ENCODE data around the gene COASY.
A peak's percentile ranks its signal among the peaks of the same experiment; 100 is the strongest.

The COASY gene

DNA sequence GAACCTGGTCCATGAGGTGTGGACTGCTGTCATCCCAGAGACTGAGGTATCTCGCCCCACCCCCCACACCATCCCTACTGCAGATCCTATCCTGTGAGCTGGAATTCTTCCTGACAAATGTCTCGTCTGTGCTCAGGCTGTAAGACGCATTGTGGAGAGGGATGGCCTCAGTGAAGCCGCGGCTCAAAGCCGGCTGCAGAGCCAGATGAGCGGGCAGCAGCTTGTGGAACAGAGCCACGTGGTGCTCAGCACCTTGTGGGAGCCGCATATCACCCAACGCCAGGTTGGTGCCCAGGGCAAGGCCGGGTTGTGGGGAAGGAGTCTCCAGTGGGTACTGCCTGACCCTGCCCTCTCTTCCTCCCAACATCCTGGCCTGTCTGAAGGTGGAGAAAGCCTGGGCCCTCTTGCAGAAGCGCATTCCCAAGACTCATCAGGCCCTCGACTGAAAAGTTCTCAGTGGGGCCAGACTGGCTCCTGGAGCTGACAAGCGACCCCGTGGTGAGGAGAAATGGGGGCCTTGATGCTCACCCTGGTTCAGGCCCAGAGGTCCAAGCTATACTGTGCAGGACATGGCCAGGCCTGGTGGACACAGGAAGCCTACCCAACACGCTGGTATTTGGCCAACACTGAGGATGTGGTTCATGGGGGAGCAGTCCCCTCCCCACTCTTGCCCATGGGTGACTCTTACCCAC is 3.7 kb downstream of the COASY start:
- Mint-ChIP-seq H3K4me3 (peak overlapping the region; percentile 93), H3K4me1 (peaks cover 62% of the 10 kb centered on the region), H3K27me3 (peaks cover 12% of the 10 kb centered on the region), H3K36me3 (peaks cover 49% of the 10 kb centered on the region), H3K27ac (peak overlapping the region; percentile 95), H3K9me3 (no peaks in the 10 kb centered on the region)
- no peak for DNase-seq
- CTCF ChIA-PET = interaction anchor here (1.0 kb wide), 1 partner anchor 13 kb away, joined by 3 read pairs; no protein-coding TSS in a partner anchor

DNA sequence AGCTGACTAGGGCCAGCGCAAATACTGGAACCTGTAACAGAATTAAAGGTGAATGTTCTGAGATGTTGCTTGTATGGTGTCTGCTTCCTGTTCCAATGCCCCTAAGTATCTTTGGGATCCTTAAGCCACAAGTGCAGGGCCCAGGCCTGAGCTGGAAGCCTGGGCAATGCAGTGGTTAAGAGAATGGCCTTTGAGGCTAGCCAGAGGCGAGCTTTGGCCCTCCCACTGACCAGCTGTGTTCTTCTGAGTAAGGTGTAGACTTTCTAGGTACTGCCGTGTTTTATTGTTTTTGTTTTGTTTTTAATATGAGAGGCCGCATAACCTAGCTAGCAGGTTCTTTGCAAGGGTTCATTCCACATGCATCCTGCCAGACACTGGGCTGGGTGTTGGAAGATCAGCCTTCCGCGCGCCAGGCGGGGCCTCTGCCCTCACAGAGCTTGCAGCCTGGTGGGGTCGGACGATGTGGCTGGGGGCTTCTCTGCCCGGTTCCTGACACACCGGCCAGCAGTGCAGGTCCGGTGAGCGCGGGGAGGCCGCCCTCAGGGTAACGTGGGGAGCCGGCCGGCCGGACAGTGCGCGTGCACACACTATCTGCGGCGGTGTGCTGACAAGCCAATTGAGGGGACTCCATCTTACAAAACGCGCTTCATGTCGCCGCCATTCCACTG is 4.4 kb downstream of the COASY start:
- peaks cover 64% of the 10 kb centered on the region for H3K4me1 Mint-ChIP-seq
- H3K4me3 Mint-ChIP-seq = peak overlapping the region; percentile 93
- no peaks in the 10 kb centered on the region for H3K9me3 Mint-ChIP-seq
- H3K36me3 Mint-ChIP-seq = peaks cover 55% of the 10 kb centered on the region
- DNase-seq = no peak
- CTCF ChIA-PET = interaction anchor here (1.0 to 2.7 kb wide), 2 partner anchors 12 kb away, joined by 3 to 20 read pairs; partner anchors contain the start of gene PSMC3IP
- peaks cover 12% of the 10 kb centered on the region for H3K27me3 Mint-ChIP-seq
- H3K27ac Mint-ChIP-seq = peak overlapping the region; percentile 95

DNA sequence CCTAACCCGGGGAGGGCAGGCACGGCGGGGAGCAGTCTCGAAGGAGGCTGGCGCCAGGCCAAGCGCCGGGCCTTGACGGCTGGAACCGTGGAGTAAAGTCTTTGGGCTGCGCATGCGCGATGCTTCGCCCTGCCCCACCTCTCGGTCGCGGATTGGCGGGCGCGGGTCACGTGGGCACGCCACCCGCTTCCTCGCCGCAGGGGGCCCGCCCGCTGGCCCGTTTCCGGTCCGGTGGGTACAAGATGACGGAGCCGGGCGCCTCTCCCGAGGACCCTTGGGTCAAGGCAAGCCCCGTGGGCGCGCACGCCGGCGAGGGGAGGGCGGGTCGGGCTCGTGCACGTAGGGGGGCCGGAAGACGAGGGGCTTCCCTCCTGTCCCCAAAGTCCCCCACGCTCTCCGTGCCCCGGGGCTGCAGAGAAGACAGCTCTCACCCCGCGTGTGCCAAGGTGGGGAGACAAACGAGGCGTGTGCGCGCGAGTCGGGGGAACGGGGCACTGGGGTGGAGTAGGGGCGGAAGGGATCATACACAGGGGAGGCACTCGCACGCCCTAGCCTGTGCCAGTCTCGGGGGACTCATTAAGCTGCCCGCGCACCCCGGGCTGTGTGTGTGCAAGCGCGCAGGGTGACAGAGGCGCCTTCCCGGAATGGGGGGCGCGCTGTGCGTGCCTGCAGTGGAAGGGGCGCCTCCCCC is 5.1 kb downstream of the COASY start, which contains the start of gene MLX:
Gene MLX, plus strand, starts transcription at position 218 of the 691 bp plus-strand sequence. Its CDS starts 25 bp downstream, at position 243.
- Mint-ChIP-seq H3K27me3 (peaks cover 6% of the 10 kb centered on the region), H3K27ac (peak within 1 kb of the TSS; percentile 95), H3K36me3 (peaks cover 58% of the 10 kb centered on the region), H3K4me1 (peaks cover 61% of the 10 kb centered on the region), H3K4me3 (peak within 1 kb of the TSS; percentile 93), H3K9me3 (no peaks in the 10 kb centered on the region)
- CTCF ChIA-PET = interaction anchor here (1.0 to 2.7 kb wide), 2 partner anchors 11 to 37 kb away, joined by 3 to 20 read pairs; partner anchors contain the start of gene PSMC3IP
- DNase-seq = peak; percentile 94

- Mint-ChIP-seq H3K4me3 (peak overlapping the region; percentile 93), H3K27me3 (no peaks in the 10 kb centered on the region), H3K4me1 (peaks cover 53% of the 10 kb centered on the region), H3K9me3 (no peaks in the 10 kb centered on the region), H3K36me3 (peaks cover 68% of the 10 kb centered on the region), H3K27ac (peak overlapping the region; percentile 62)
- CTCF ChIA-PET = interaction anchor here (2.7 kb wide), 1 partner anchor 10 kb away, joined by 20 read pairs; the partner anchor contains the start of gene PSMC3IP
- DNase-seq = no peak
Observed at GRCh38 chr17:42568341-42569111, 6.6 kb downstream of the COASY start.

DNA sequence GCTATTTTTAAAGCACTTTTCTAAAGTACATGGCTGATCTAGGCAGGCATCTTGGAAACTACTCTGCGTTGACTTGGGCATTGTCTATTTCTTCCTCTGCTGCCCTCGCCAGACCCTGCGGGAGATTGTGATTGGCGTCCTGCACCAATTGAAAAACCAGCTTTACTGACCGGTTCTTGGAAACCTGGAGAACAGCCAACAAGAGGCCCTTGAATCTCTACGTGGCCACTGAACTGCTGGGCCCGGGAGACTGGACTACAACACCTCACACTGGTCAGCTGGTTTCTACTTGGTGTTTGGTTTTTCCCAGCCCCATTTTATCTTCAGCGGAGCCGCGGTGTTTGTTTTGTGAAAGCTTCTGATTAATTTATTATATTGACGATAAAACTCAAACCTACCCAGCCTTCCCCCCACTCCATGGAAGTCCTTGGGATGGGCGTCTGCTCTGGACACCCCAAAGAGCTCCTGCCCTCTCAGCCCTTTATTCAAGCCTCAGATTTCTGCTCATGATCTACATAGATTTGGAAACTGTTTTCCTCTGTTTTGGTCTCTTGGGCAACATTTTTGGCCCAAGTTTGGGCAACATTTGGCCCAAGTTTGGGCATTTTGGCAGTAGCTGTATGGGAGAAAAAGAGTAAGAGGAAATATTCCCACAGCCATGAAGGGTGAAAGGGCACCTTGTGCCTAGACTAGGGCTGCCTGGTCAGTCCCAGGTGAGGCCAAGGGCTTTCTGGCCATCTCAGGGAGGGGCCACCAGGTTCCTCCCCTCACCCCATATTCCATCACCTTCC is 9.7 kb downstream of the COASY start:
- H3K4me1 Mint-ChIP-seq = peaks cover 57% of the 10 kb centered on the region

DNA sequence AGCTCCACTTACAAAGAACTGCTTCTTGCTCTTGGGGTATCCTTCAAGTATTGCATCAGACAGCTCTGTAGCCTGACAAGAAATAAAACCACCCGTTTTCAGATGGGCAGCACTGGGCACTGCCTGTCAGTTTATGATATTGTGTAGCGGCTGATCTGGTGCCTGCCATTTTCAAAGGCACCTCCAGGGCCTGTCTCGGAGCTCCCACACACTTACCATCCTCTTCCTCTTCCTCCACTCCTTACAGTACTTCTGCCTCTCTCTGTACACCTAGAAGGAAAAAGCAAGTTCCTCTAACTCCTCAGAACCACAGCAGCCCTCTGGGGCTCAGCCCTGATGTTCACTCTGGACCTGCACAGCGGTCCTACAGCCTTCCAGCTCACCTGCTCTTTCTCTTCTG is 11.1 kb downstream of the COASY start:
- Mint-ChIP-seq H3K27ac (peak overlapping the region; percentile 54), H3K9me3 (no peaks in the 10 kb centered on the region), H3K27me3 (no peaks in the 10 kb centered on the region), H3K4me3 (no peak overlapping the region), H3K36me3 (peaks cover 73% of the 10 kb centered on the region), H3K4me1 (peaks cover 61% of the 10 kb centered on the region)
- CTCF ChIA-PET = no interaction called here
- DNase-seq = no peak

More for the DNA sequence above, 9.7 kb downstream of the COASY start:
- no peak overlapping the region for H3K27ac Mint-ChIP-seq
- no peaks in the 10 kb centered on the region for H3K9me3 Mint-ChIP-seq
- CTCF ChIA-PET = no interaction called here
- peaks cover 72% of the 10 kb centered on the region for H3K36me3 Mint-ChIP-seq
- H3K27me3 Mint-ChIP-seq = no peaks in the 10 kb centered on the region
- no peak for DNase-seq
- H3K4me3 Mint-ChIP-seq = no peak overlapping the region

DNA sequence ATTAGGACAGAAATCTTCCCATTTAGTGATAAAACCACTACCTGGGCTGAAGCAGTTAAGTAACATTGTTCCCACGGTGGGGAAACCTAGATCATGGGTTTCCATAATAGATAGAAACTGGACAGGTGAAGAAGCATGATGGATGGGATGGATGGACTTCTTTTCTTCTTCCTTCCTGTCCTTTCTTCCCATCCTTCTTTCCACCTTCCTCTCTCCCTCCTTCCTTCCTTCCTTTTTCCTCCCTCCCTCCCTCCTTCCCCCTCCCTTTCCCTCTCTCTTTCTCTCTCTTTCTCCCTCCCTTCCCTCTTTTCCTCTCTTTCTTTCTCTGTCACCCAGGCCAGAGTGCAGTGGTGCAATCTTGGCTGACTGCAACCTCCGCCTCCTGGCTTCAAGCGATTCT is 12.5 kb downstream of the COASY start:
- Mint-ChIP-seq H3K9me3 (no peaks in the 10 kb centered on the region), H3K36me3 (peaks cover 69% of the 10 kb centered on the region), H3K27ac (no peak overlapping the region), H3K4me3 (no peak overlapping the region), H3K27me3 (no peaks in the 10 kb centered on the region), H3K4me1 (peaks cover 62% of the 10 kb centered on the region)
- DNase-seq = no peak
- CTCF ChIA-PET = no interaction called here

- no peaks in the 10 kb centered on the region for H3K9me3 Mint-ChIP-seq
- peaks cover 67% of the 10 kb centered on the region for H3K36me3 Mint-ChIP-seq
- peak overlapping the region; percentile 80 for H3K27ac Mint-ChIP-seq
- peaks cover 50% of the 10 kb centered on the region for H3K4me1 Mint-ChIP-seq
- peak; percentile 31 for DNase-seq
- no peaks in the 10 kb centered on the region for H3K27me3 Mint-ChIP-seq
- H3K4me3 Mint-ChIP-seq = peak overlapping the region; percentile 92
- CTCF ChIA-PET = interaction anchor here (1.4 to 4.0 kb wide), 8 partner anchors 9 to 351 kb away, joined by 5 to 77 read pairs (median 17); partner anchors contain the start of genes CCR10, MLX, PLEKHH3 and RAMP2
Observed at GRCh38 chr17:42577140-42577531, 15.2 kb downstream of the COASY start.

DNA sequence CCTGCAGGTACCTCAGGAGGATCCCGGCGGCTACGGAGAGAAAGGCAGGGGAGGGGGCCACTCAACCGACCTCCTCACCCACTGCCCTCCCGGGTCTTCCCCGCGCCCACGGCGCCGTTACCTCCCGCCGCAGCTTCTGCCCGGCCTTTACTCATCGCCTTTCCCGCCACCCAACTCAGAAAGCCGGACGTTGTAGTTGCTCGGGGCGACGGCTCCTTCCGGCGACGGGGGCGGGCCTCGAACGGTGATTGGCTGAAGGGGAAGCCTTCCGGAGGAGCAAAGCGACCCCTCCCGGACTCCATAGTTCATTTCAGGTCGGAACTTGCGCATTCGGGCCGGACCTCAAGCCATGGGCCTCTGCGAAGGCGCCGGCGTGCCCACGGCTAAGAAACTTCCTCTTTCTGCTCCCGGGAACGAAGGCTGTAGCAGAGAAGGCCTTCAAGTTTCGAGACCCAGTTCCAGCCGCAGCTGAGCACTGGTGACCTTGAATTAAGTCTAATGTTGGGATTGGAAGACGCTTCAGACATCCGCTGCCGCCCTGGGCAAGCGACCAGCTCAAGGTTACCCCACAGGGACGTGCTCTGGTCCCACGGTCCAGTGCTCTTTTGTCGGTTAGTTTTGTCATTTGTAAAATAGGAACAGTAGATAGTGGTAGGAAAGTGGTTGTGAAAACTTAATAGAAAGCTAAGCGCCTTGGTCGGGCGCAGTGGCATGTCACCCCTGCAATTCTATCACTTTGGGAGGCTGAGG is 15.8 kb downstream of the COASY start, which contains the start of gene PSMC3IP:
Gene PSMC3IP, minus strand, starts transcription at position 198 of the 750 bp plus-strand sequence. Its CDS starts 43 bp downstream, at position 155.
- Mint-ChIP-seq H3K36me3 (peaks cover 69% of the 10 kb centered on the region), H3K4me1 (peaks cover 50% of the 10 kb centered on the region), H3K27ac (peak within 1 kb of the TSS; percentile 89), H3K4me3 (peak within 1 kb of the TSS; percentile 92), H3K27me3 (no peaks in the 10 kb centered on the region), H3K9me3 (no peaks in the 10 kb centered on the region)
- CTCF ChIA-PET = interaction anchor here (0.6 to 4.0 kb wide), 39 partner anchors 8 to 547 kb away, joined by 3 to 77 read pairs (median 4); partner anchors contain the start of genes BRCA1, CCR10, CNTNAP1 and MLX
- peak; percentile 97 for DNase-seq

DNA sequence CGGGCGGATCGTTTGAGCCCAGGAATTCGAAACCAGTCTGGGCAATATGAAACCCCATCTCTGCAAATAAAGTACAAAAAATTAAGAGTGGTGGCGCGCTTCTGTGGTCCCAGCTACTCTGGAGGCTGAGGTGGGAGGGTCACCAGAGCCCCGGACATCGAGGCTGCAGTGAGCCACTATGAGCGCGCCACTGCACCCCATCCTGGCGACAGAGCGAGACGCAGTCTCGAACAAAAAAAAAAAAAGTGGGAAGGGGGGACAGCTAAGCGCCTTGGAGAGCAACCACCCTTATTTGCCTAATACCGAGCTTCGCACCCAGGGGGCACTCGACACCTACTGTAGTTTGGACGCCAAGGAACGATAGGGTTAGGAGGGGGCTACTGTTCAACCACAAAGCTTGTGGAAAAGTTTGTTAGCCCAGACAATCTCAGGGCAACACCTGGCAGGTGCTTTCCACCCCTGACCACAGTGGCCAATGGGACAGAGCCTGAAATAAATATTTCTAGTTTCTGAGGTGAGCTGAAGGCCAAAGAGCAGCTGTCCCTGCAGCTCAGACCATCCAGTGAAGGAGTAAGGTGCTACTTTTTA is 16.4 kb downstream of the COASY start:
- H3K4me3 Mint-ChIP-seq = peak overlapping the region; percentile 92
- H3K27me3 Mint-ChIP-seq = no peaks in the 10 kb centered on the region
- peak; percentile 83 for DNase-seq
- H3K36me3 Mint-ChIP-seq = peaks cover 68% of the 10 kb centered on the region
- H3K4me1 Mint-ChIP-seq = peaks cover 48% of the 10 kb centered on the region
- peak overlapping the region; percentile 89 for H3K27ac Mint-ChIP-seq
- no peaks in the 10 kb centered on the region for H3K9me3 Mint-ChIP-seq
- CTCF ChIA-PET = interaction anchor here (0.6 to 4.0 kb wide), 42 partner anchors 8 to 547 kb away, joined by 3 to 77 read pairs (median 4); partner anchors contain the start of genes BRCA1, CCR10, CNTNAP1 and MLX

- no peaks in the 10 kb centered on the region for H3K9me3 Mint-ChIP-seq
- no peaks in the 10 kb centered on the region for H3K27me3 Mint-ChIP-seq
- DNase-seq = no peak
- H3K4me3 Mint-ChIP-seq = peak overlapping the region; percentile 1
- H3K27ac Mint-ChIP-seq = peak overlapping the region; percentile 9
- H3K4me1 Mint-ChIP-seq = peaks cover 38% of the 10 kb centered on the region
- CTCF ChIA-PET = interaction anchor here (0.6 to 4.0 kb wide), 6 partner anchors 11 to 182 kb away, joined by 3 to 77 read pairs (median 12); partner anchors contain the start of genes CCR10, MLX, PLEKHH3 and RAMP2
- H3K36me3 Mint-ChIP-seq = peaks cover 64% of the 10 kb centered on the region
Observed at GRCh38 chr17:42579794-42580551, 18.0 kb downstream of the COASY start.

Data from activated naive CD4-positive, alpha-beta T cell treated with anti-CD3 and anti-CD28 coated beads, Interleukin-2, amount 10 ng/mL, durations not matched to agents 7 days and 5 days (primary cell).